GM10248 (cell line): ENCODE data around the gene COLQ.

Experiments used
- CTCF ChIA-PET: fragments of 300-600 bp; sonication (Branson Sonifier 250); formaldehyde crosslinking; extraction: SDS; loops from one replicate; lab custom pipeline; 2021; ENCODE audit warnings: antibody characterized with exemption; lab: Yijun Ruan, JAX
- POLR2A ChIA-PET: fragments of 350-650 bp; sonication (Branson Sonifier 250); formaldehyde crosslinking; extraction: SDS; loops from one replicate; lab custom pipeline; 2020; ENCODE audit warnings: antibody characterized with exemption; lab: Yijun Ruan, JAX
- DNase-seq: peaks from one replicate; pipeline ENCODE4 v3.0.0; 2012; ENCODE audit errors: extremely low spot score
- TF ChIP-seq, protein P1 (sequence below): IDR thresholded peaks from 2 replicates; pipeline ENCODE4 v1.5.1; 2012; ENCODE audit warnings: mild to moderate bottlenecking, low read depth; ENCODE audit errors: extremely low read depth, missing control alignments, control extremely low read depth

Gene COLQ

DNA sequence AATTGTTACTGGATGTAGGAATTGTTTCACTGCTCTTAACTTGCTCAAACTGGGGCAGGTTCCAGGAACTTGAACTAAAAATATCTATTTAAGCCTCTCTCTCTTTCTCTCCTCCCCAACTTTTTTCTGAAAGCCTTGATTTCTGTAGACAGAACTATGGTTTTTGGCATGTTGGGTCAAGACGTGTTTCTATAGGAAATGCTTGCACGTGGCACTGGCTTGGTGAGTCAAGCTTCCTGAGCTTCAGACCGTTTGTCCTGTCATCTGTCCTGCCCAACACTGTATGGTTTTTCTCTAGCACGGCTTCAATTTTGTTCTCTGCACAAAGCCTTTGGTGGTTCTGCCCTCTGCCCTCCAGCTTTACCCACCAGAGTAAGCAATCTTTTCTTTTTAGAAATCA, 80.6 kb downstream of the COLQ start:
- TF ChIP-seq, protein P1, sequence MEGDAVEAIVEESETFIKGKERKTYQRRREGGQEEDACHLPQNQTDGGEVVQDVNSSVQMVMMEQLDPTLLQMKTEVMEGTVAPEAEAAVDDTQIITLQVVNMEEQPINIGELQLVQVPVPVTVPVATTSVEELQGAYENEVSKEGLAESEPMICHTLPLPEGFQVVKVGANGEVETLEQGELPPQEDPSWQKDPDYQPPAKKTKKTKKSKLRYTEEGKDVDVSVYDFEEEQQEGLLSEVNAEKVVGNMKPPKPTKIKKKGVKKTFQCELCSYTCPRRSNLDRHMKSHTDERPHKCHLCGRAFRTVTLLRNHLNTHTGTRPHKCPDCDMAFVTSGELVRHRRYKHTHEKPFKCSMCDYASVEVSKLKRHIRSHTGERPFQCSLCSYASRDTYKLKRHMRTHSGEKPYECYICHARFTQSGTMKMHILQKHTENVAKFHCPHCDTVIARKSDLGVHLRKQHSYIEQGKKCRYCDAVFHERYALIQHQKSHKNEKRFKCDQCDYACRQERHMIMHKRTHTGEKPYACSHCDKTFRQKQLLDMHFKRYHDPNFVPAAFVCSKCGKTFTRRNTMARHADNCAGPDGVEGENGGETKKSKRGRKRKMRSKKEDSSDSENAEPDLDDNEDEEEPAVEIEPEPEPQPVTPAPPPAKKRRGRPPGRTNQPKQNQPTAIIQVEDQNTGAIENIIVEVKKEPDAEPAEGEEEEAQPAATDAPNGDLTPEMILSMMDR, result no peak
- DNase-seq, result no peak
- CTCF ChIA-PET, result no interaction called here
- POLR2A ChIA-PET, result no interaction called here

DNA sequence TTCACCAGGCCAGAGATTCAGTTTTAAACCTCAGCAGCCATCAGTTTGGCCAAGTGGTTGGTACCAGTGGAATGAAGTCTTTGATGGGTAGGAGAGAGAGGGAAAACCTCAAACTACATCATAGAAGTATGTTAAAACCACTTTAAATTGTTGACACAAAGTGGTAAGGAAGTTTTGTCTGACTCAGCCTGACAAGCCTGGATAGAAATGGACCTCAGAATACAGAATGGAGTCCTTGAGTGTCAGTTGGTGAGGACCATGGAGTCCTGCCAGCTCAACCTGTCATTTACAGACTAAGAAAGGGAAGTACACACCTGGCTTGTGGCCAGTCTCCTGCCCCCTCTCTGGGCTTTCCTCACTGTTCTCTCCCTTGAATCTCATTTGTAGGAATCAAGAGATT, 82.0 kb downstream of the COLQ start:
- POLR2A ChIA-PET, result no interaction called here
- no peak for DNase-seq
- CTCF ChIA-PET, result interaction anchor here (1.1 to 1.4 kb wide), 2 partner anchors 9 to 172 kb away, joined by 3 read pairs; no protein-coding TSS in a partner anchor
- TF ChIP-seq, protein P1, result no peak

DNA sequence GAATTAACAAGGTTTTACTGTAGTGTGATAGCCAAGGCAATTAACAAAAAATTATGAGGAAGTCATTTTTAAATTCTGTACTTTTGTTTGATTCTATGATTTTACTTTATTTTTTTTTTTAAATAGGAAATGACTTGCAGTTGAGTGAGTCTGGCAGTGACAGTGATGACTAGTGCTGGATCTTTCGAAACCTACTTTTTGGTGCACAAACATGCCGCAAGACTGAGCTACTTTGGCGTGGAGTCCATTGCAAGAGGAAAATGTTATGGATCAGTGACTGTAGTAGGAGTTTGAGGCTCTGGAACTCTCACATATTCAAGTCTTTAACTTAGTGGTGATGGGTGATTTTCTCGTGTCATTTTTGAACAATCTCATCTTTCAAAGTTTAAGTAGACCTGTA, 82.5 kb downstream of the COLQ start:
- ChIA-PET CTCF (interaction anchor here (1.1 to 1.4 kb wide), 2 partner anchors 8 to 171 kb away, joined by 3 read pairs; no protein-coding TSS in a partner anchor), POLR2A (no interaction called here)
- TF ChIP-seq, protein P1, result no peak
- no peak for DNase-seq

DNA sequence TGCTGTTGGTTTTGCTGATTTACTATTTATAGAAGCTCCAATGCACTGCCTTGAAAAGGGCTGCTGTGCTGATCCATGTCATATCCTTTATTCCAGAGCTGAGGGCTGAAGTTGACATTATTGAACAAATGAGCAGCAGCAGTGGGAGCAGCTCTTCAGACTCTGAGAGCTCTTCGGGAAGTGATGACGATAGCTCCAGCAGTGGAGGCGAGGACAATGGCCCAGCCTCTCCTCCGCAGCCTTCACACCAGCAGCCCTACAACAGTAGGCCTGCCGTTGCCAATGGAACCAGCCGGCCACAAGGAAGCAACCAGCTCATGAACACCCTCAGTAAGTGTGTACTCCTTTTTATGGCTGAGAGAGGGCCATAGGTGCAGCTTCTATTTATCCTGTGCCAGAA, 85.3 kb downstream of the COLQ start:
- POLR2A ChIA-PET, result no interaction called here

DNA sequence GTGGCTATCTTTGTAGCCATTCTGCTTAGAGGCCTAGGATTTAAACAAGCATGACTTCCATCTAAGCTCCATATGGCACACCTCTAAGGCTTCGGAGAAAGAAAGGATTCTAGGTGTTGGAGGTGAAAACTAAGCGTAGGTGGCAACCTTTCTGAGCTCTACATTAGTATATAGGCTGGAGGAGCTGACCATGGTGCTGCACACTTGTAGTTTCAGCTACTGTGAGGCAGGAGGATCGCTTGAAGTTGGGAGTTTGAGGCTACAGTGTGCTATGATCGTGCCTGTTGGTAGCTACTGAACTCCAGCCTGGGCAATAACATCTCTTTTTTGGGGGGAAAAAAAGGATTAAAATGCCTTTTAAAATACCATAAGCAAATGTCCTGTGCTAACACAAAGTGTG, 86.8 kb downstream of the COLQ start:
- DNase-seq, result no peak
- TF ChIP-seq, protein P1, result no peak
- ChIA-PET POLR2A (interaction anchor here (0.6 kb wide), 1 partner anchor 1026 kb away, joined by 3 read pairs; no protein-coding TSS in a partner anchor), CTCF (interaction anchor here (1.0 to 1.8 kb wide), 6 partner anchors 9 to 326 kb away, joined by 3 to 12 read pairs (median 4); partner anchors contain the start of gene HACL1)

More for the DNA sequence above, 85.3 kb downstream of the COLQ start:
- TF ChIP-seq, protein P1, result no peak
- DNase-seq, result no peak
- CTCF ChIA-PET, result interaction anchor here (0.8 to 1.7 kb wide), 6 partner anchors 8 to 317 kb away, joined by 3 to 5 read pairs (median 3); no protein-coding TSS in a partner anchor

DNA sequence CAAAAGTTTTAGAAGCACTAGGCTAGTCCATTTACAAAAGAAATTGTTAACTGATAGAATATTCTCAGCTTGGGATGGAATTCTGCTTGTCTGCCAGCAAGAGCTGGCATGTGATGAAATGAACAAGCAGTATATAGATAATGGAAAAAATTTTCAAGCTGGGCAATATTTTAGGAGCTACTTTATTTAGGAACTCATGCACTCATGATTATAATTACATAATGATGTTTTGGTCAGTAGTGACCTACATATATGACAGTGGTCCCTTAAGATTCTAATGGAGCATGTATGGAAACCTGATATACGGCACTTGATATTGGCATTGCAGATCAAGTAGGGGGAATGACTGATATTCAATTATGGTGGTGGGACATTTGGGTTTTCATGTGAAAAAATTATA, 88.0 kb downstream of the COLQ start:
- POLR2A ChIA-PET, result interaction anchor here (0.6 kb wide), 1 partner anchor 234 kb away, joined by 3 read pairs; no protein-coding TSS in a partner anchor
- CTCF ChIA-PET, result interaction anchor here (1.1 to 1.8 kb wide), 5 partner anchors 9 to 325 kb away, joined by 3 to 12 read pairs (median 3); no protein-coding TSS in a partner anchor

More for the DNA sequence above, 88.0 kb downstream of the COLQ start:
- DNase-seq, result no peak
- TF ChIP-seq, protein P1, result no peak
